Activated naive CD4-positive, alpha-beta T cell treated with anti-CD3 and anti-CD28 coated beads, Interleukin-2, amount 50 U/mL, for 16 hours (primary cell): Measurements from ENCODE around the gene ARRB1.

ENCODE experiments used
- DNase-seq: peaks from one replicate; pipeline ENCODE4 v3.0.0-alpha.2; 2020

The ARRB1 gene

GRCh38 chr11:75219869-75220268, 131.6 kb downstream of the ARRB1 start:
- DNase-seq = no peak

GRCh38 chr11:75214843-75215242, 136.6 kb downstream of the ARRB1 start:
- no peak for DNase-seq

- peak; percentile 71 for DNase-seq
Observed at GRCh38 chr11:75214411-75214821, 137.0 kb downstream of the ARRB1 start.
